HG02798 (cell line): ENCODE results near the gene VWA8.
"Not testable (repeated sequence)": the region's sequence is repeated elsewhere in the genome, so short reads cannot be mapped to it uniquely, and the experiment has no call there.

Experiments
- ATAC-seq: cut with Tn5 transposase; IDR thresholded peaks from one replicate; pipeline ENCODE4 v1.9.1; 2021; ENCODE audit warnings: mild to moderate bottlenecking; ENCODE audit not compliant: unreplicated experiment, poor library complexity

The VWA8 gene

DNA sequence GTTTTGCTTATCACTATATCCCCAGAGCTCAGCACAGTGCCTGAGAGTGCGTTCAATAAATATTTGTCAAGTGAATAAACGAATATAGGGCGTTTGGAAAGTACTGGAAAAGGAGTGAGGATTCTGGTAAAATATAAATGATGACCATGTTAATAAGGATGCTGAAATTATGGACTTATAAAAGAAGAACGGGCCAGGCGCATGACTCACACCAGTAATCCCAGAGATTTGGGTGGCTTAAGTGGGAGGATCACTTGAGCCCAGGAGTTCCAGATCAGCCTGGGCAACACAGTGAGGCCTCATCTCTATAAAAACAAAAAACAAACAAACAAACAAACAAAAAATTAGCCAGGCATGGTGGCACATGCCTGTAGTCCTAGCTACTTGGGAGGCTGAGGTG, 198.1 kb downstream of the VWA8 start:
- ATAC-seq, result no peak

DNA sequence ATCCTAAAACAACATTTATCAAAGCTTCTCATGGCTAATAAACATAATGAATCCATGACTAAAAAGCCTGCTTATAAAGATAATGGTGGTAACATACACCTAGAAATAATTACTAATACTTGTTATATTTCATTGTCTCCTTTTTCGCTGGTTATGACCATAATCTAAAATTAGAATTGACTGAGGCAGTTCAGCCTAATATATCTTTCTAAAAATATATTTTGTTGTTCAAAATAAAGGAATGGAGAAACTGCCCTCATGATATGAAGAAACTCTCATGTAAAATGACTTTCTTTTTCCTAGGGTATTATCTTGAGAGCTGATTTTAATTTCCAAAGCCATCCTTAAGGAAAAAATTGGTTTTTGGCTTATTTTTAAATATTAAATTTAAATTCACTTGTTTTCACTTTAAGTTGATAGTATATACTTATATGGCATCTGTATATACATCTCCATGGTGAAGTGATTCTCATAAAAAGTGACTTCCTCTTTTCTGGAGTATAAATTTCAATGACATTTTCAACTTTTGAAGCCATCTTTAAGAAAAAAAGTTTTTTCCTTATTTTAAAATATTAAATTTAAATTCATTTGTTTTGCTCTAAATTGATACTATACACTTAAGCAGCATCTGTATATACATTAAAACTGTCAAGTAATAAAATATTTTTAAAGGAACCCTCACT, 204.6 kb downstream of the VWA8 start:
- ATAC-seq, result no peak

DNA sequence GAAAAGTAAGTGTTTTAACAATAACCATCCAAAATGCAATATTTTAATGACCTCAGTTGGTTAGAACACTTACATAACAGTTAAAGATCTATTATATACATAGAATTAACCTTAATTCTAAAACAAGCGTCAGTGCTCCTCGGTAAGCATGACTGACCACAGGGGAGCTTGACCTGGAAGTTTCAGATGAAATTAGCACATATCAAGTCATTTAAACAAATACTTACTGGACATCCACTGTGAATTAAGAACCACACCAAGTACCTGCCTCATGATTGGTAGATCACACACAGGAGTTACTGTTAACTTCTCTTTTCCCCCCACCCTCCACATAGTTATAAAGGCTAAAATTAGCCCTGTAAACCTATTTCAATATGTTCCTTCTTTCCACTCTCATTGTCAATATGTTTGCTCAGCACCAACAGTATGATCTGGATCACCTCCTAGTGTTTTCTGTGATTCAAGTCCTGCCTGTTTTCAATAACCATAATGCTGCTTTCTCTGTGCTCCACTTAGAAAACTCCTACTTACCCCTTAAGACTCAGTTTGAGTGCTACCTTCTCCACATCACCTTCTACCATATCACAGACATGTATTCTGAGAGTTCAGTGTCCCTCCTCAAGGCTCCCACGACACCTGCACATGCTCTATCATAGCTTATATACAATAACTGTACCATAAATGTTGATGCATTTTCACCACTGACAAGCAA, 209.0 kb downstream of the VWA8 start:
- ATAC-seq, result no peak

DNA sequence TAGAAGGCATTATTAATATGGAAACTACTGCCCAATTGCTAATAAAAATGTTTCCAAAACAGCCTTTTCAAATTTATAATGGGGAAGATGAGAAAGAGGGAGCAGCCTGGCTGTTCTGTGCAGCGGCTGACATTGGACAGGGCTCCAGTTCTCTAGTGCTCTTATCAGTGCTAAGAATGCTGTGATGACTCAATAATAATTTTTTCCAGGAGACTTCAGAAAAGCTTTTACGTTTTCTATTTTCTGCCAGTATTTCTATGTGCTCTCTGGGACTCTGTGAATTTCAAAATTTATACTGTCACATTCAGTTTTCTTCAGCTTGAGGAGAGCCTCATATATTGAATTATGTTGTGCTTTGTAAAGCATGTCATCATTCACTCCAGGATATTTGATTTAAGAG, 209.6 kb downstream of the VWA8 start:
- ATAC-seq, result no peak

DNA sequence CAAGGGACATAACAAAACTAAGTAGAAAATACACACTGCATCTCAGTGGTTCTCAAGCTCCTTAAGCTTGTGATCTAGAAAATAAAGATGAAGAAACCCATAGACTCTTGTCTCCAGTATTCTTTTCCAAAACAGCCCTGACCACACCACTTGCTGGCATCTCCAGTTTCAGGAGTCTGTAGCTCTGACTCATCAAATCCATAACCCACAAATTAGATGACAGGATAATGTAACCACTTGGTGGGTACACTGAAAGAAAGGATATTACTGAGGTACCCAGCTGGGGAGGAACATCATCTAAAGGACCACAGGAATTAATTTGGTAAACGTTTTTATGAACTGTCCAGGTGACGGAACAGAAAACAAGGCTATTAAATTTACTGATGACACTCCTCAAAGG, 214.7 kb downstream of the VWA8 start:
- ATAC-seq, result no peak

- not testable (repeated sequence) for ATAC-seq
Measured at GRCh38 chr13:41745496-41745895, 215.4 kb downstream of the VWA8 start.

DNA sequence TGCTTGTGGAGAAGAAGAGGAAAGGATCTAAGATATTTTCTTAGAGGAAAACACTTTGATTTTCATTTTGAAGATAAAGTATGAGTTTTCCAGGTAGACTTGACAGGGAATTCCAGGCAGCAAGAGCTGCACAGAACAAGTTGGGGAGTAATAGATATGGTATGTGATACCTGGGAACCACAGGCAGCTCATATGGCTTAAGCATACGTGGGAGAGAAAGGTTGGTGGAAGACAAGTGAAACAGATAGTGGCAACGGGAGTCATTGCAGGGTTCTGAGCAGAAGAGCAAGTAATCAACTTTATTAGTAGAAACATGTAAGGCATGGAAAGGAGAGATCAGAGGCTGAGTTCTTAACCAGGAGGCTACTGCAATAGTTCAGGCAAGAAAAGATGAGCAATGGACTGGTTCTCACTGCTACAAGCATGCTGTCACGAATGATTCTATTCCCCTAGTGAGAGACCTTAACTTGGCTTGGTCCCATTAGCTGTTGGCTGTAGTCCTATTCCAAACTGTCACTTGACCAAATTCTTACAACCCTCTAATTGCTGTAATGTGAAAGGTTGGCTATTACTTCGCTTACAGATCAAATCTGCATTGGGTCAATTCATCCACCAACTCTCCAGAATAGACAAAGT, 217.9 kb downstream of the VWA8 start:
- ATAC-seq, result no peak

GRCh38 chr13:41740479-41740878, 220.4 kb downstream of the VWA8 start:
- ATAC-seq, result no peak

GRCh38 chr13:41722684-41723535, 238.0 kb downstream of the VWA8 start:
- ATAC-seq, result no peak

- ATAC-seq, result no peak
Measured at GRCh38 chr13:41720839-41721561, 239.9 kb downstream of the VWA8 start.

- no peak for ATAC-seq
Measured at GRCh38 chr13:41716236-41716635, 244.7 kb downstream of the VWA8 start.

DNA sequence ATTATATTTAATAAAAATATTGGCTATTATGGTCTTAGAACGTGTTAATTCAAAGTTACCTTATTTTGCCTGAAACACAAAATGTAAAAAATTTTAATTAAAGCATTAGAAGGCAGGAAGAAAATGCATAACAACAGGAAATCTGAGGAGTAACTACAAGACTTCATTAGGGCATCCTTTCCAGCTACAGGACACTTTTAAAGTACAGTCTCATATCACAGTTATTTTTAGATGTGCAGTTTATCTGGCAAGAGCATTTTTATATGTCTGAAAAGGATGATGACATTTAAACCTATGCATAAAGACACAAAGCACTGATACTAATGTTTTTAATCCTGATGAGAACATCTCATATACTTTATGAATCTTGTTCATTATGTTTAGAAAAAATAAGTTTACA, 247.5 kb downstream of the VWA8 start:
- no peak for ATAC-seq

DNA sequence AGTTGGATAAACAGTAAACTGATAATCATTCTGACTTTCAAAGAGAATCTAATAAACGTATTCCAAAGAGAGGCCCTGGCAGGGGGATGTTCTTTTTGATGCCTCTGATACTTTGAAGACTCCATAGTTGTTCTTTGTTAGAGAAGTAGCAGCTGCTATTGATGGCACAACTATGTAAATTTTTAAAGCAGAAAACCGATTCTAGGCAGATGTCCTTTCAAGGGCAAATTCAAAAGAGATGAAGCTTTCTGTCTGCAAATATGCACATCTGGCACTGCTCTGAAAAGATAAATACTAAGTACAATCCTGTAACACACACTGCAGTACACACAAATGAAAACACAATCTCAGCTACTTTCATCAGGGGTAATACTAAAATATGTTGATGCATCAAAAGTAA, 250.1 kb downstream of the VWA8 start:
- no peak for ATAC-seq

- ATAC-seq, result no peak
Measured at GRCh38 chr13:41709511-41709910, 251.4 kb downstream of the VWA8 start.

GRCh38 chr13:41708713-41709112, 252.2 kb downstream of the VWA8 start:
- no peak for ATAC-seq

DNA sequence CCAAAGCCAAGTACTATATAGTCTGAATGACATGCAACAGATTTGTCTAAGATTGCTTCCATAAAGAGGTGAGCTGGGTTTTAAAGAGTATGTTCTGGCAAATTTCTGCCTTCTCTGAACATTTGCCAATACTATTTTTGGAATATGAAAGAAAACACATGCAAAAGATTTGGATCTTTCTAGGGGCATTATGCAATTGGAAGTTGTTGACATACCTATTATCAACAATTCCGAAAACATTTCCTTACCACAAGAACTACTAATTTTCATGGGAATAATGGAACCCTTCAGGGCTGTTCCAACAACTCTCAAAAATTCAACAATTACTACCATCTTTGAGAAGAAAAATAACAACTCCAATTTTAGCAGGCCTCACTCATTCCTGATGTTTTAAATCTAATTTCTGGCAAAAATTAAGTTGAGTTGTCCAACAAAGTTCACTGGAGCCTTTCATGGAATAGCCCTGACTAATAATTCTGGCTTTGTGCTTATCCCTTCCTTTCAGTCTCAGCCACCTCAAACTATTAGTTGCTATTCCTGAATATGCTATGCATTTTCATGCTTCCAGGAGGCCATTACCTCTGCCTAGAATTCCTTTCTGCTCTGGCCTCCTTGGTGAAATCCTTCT, 253.6 kb downstream of the VWA8 start:
- no peak for ATAC-seq

DNA sequence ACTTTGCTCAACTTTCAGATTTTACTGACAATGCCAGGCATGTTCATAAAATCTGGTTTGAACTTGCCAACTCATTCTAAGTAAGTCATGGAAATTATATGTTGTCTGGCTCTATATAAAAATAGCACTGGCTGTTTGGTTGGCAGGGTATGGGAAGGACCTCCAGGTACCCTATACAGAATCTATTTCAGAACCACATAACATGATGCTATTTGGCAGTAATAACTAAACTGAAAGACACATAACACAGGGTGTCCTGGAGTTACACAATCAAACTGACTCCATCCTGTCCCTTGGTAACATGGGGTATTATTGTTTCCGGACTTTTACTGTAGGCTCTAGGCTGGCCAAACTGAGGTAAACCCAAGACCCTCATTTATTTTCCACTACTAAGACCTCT, 254.8 kb downstream of the VWA8 start:
- no peak for ATAC-seq

DNA sequence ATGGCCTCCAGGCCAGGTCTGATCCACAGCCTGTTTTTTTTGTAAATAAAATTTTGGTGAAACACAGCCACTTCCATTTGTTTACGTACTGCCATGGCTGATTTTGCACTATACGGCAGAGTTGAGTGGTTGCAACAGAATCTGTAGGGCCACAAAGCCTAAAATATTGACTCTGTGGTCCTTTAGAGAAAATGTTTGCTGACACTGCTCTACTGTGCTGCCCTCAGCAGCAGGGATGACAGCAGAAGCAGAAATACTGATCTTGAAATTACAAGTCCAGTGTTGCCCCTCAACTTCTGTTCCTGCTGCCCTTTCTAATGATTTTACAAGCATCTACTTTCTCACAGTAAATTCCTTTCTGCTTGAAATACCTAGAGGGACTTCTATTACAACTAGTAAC, 258.4 kb downstream of the VWA8 start:
- no peak for ATAC-seq

- ATAC-seq, result no peak
Measured at GRCh38 chr13:41701676-41702075, 259.2 kb downstream of the VWA8 start.
